Suprapubic skin (tissue), 4 donors: ENCODE measurements around the gene CLEC4M.

Experiments
- EP300 ChIP-seq: sonication (generic); formaldehyde crosslinking; IDR thresholded peaks from one replicate; pipeline ENCODE4 v1.6.1; 2017; ENCODE audit warnings: antibody characterized with exemption
- POLR2A ChIP-seq, 2 donors: fragments of 450-650 bp; IDR thresholded peaks; one replicate each; pipeline ENCODE4 v1.6.1; 2017; ENCODE audit warnings: antibody characterized with exemption in 2 of 2, mild to moderate bottlenecking in 2 of 2, moderate library complexity in 2 of 2
- POLR2AphosphoS5 ChIP-seq, 3 donors: sonication (generic); formaldehyde crosslinking; IDR thresholded peaks; one replicate each; pipeline ENCODE4 v1.6.1; 2017; ENCODE audit warnings: antibody characterized with exemption in 3 of 3
- TF ChIP-seq, protein P1 (sequence below), 2 donors: fragments of 200-600 bp in 1 of 2; fragments of 450-650 bp in 1 of 2; sonication (generic) in 1 of 2; IDR thresholded peaks; one replicate each; pipeline ENCODE4 v1.5.1; 2016 to 2019; ENCODE audit warnings: antibody characterized with exemption in 2 of 2, mild to moderate bottlenecking in 1 of 2, moderate library complexity in 1 of 2

GRCh38 chr19:7739211-7739755, 23.8 kb upstream of the CLEC4M start:
- TF ChIP-seq, protein P1, sequence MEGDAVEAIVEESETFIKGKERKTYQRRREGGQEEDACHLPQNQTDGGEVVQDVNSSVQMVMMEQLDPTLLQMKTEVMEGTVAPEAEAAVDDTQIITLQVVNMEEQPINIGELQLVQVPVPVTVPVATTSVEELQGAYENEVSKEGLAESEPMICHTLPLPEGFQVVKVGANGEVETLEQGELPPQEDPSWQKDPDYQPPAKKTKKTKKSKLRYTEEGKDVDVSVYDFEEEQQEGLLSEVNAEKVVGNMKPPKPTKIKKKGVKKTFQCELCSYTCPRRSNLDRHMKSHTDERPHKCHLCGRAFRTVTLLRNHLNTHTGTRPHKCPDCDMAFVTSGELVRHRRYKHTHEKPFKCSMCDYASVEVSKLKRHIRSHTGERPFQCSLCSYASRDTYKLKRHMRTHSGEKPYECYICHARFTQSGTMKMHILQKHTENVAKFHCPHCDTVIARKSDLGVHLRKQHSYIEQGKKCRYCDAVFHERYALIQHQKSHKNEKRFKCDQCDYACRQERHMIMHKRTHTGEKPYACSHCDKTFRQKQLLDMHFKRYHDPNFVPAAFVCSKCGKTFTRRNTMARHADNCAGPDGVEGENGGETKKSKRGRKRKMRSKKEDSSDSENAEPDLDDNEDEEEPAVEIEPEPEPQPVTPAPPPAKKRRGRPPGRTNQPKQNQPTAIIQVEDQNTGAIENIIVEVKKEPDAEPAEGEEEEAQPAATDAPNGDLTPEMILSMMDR (IDR thresholded peaks at IDR 0.05): no peak
- TF ChIP-seq POLR2A (IDR thresholded peaks at IDR 0.05): no peak
- no peak for TF ChIP-seq POLR2AphosphoS5 (IDR thresholded peaks at IDR 0.05)
- no peak for TF ChIP-seq EP300
